ENCODE results near the gene SH2D3A. TPM values are rescaled to one million over a fixed set of nuclear protein-coding genes. Genes with fewer than 3 reads are reported as not detected.
A peak's percentile ranks its signal among the peaks of the same experiment; 100 is the strongest.

Gene SH2D3A
- total and polyA plus RNA-seq, 2 of the 8 experiments (the other 6 are each of a cell fraction or from before 2014, with no cell fraction given) = 14.5 to 22.1 TPM

- TF ChIP-seq, protein P1, sequence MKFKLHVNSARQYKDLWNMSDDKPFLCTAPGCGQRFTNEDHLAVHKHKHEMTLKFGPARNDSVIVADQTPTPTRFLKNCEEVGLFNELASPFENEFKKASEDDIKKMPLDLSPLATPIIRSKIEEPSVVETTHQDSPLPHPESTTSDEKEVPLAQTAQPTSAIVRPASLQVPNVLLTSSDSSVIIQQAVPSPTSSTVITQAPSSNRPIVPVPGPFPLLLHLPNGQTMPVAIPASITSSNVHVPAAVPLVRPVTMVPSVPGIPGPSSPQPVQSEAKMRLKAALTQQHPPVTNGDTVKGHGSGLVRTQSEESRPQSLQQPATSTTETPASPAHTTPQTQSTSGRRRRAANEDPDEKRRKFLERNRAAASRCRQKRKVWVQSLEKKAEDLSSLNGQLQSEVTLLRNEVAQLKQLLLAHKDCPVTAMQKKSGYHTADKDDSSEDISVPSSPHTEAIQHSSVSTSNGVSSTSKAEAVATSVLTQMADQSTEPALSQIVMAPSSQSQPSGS (IDR thresholded peaks at IDR 0.05; ENCODE audit: low read length) = no peak
- no peak for TF ChIP-seq EZH2 (IDR thresholded peaks at IDR 0.05; ENCODE audit: low read depth, low read length, severe bottlenecking)
- TF ChIP-seq, protein P2, sequence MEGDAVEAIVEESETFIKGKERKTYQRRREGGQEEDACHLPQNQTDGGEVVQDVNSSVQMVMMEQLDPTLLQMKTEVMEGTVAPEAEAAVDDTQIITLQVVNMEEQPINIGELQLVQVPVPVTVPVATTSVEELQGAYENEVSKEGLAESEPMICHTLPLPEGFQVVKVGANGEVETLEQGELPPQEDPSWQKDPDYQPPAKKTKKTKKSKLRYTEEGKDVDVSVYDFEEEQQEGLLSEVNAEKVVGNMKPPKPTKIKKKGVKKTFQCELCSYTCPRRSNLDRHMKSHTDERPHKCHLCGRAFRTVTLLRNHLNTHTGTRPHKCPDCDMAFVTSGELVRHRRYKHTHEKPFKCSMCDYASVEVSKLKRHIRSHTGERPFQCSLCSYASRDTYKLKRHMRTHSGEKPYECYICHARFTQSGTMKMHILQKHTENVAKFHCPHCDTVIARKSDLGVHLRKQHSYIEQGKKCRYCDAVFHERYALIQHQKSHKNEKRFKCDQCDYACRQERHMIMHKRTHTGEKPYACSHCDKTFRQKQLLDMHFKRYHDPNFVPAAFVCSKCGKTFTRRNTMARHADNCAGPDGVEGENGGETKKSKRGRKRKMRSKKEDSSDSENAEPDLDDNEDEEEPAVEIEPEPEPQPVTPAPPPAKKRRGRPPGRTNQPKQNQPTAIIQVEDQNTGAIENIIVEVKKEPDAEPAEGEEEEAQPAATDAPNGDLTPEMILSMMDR (IDR thresholded peaks at IDR 0.05; ENCODE audit: control extremely low read depth in 1 of 3, insufficient read depth in 1 of 3, low read depth in 1 of 3, low read length in 3 of 3) = peak; percentile 54 to 84 (median 62)
- TF ChIP-seq CHD1 (IDR thresholded peaks at IDR 0.05; ENCODE audit: low read depth, low read length) = no peak
- no peak for TF ChIP-seq KDM1A (IDR thresholded peaks at IDR 0.05; ENCODE audit: borderline replicate concordance, low read length)
- no peak for TF ChIP-seq POLR2AphosphoS5 (IDR thresholded peaks at IDR 0.05; ENCODE audit: low read depth, low read length)
- no peak for TF ChIP-seq RNF2 (IDR thresholded peaks at IDR 0.05; ENCODE audit: borderline replicate concordance, low read depth, low read length, missing control alignments, poor library complexity, severe bottlenecking)
- TF ChIP-seq, protein P3, sequence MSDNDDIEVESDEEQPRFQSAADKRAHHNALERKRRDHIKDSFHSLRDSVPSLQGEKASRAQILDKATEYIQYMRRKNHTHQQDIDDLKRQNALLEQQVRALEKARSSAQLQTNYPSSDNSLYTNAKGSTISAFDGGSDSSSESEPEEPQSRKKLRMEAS (IDR thresholded peaks at IDR 0.05) = peak; percentile 62; the same call in 1 of the 2 replicates
- TF ChIP-seq CREB1 (IDR thresholded peaks at IDR 0.05) = peak; percentile 15; the same call in 1 of the 2 replicates
- TF ChIP-seq GTF2F1 (IDR thresholded peaks at IDR 0.05; ENCODE audit: borderline replicate concordance, low read depth, low read length) = no peak
- no peak for TF ChIP-seq JUN (IDR thresholded peaks at IDR 0.05; ENCODE audit: low read depth, low read length)
- TF ChIP-seq SIN3A (conservative IDR thresholded peaks at IDR 0.05 in 1 of 2, IDR thresholded peaks at IDR 0.05 in 1 of 2; ENCODE audit: low read depth in 1 of 2, low read length in 2 of 2) = no peak
Measured at GRCh38 chr19:6710273-6711077, 56.8 kb downstream of the SH2D3A start (continued).

All from H1 (cell line).